ENCODE measurements around the gene EFCAB6. TPM values are rescaled to one million over a fixed set of nuclear protein-coding genes. Genes with fewer than 3 reads are reported as not detected.

EFCAB6 gene
- total RNA-seq, 1 experiment from 2014 or later = 0.94 TPM

- TF ChIP-seq ATF3 (CRISPR knock-in tag; conservative IDR thresholded peaks at IDR 0.05) = no peak
- TF ChIP-seq CREM (CRISPR knock-in tag; IDR thresholded peaks at IDR 0.05) = no peak
- TF ChIP-seq ZNF512 (CRISPR knock-in tag; IDR thresholded peaks at IDR 0.05; ENCODE audit: borderline replicate concordance) = no peak
These were observed 271.6 kb downstream of the EFCAB6 start (continued) for GRCh38 chr22:43540529-43540923.

GRCh38 chr22:43539572-43540528 is 272.3 kb downstream of the EFCAB6 start:
- TF ChIP-seq NR2C2 (CRISPR knock-in tag; IDR thresholded peaks at IDR 0.05) (no peak), RORB (CRISPR knock-in tag; IDR thresholded peaks at IDR 0.05) (no peak), SMAD4 (CRISPR knock-in tag; IDR thresholded peaks at IDR 0.05) (no peak), ZSCAN18 (CRISPR knock-in tag; IDR thresholded peaks at IDR 0.05) (no peak), IRF1 (CRISPR knock-in tag; IDR thresholded peaks at IDR 0.05) (no peak), CREB1 (CRISPR knock-in tag; IDR thresholded peaks at IDR 0.05) (no peak), ZNF219 (CRISPR knock-in tag; IDR thresholded peaks at IDR 0.05; ENCODE audit: borderline replicate concordance) (no peak), ATF2 (CRISPR knock-in tag; IDR thresholded peaks at IDR 0.05; ENCODE audit: borderline replicate concordance, low read depth) (no peak), ATF6 (CRISPR knock-in tag; IDR thresholded peaks at IDR 0.05) (no peak), E2F1 (CRISPR knock-in tag; IDR thresholded peaks at IDR 0.05) (no peak), ELF4 (CRISPR knock-in tag; IDR thresholded peaks at IDR 0.05; ENCODE audit: low read depth) (no peak), HMGA2 (CRISPR knock-in tag; IDR thresholded peaks at IDR 0.05) (no peak), SP1 (CRISPR knock-in tag; conservative IDR thresholded peaks at IDR 0.05) (no peak), TP53 (CRISPR knock-in tag; IDR thresholded peaks at IDR 0.05) (no peak)
- Mint-ChIP-seq H3K27ac (no peak overlapping the region), H3K9me3 (peaks cover 27% of the 10 kb centered on the region), H3K4me1 (peaks cover 6% of the 10 kb centered on the region; the same call in 1 of the 2 replicates), H3K27me3 (ENCODE audit: low read depth) (no peaks in the 10 kb centered on the region; the same call in 1 of the 2 replicates), H3K36me3 (peaks cover 16% of the 10 kb centered on the region), H3K4me3 (no peak overlapping the region)
- ChIA-PET POLR2A (no interaction called here), CTCF (no interaction called here)
- DNase-seq (ENCODE audit: low spot score) = no peak
- ATAC-seq = no peak
